GM23338 (cell line): ENCODE results near the gene CD79A.

Source experiments
- CREB1 ChIP-seq: fragments of 250-450 bp; sonication (Bioruptor Pico); IDR thresholded peaks from 2 replicates; pipeline ENCODE4 v1.5.0; 2020; ENCODE audit warnings: low read depth, mild to moderate bottlenecking, moderate library complexity
- EZH2 ChIP-seq: fragments of 200-600 bp; sonication (generic); IDR thresholded peaks from one replicate; pipeline ENCODE4 v1.8.0; 2017; ENCODE audit warnings: antibody characterized with exemption, mild to moderate bottlenecking, low read depth; ENCODE audit not compliant: unreplicated experiment
- POLR2AphosphoS5 ChIP-seq: IDR thresholded peaks from 2 replicates; pipeline ENCODE4 v1.6.1; 2016; ENCODE audit warnings: antibody characterized with exemption, low read depth
- TF ChIP-seq, protein P1 (sequence below), 2 experiments: fragments of 200-600 bp in 1 of 2; sonication (generic) in 1 of 2; conservative IDR thresholded peaks; 2 replicates each; pipeline versions ENCODE4 v1.5.1 to v1.6.1; 2016 to 2017; ENCODE audit warnings: antibody characterized with exemption in 2 of 2, low read depth in 2 of 2, mild to moderate bottlenecking in 2 of 2, moderate library complexity in 1 of 2
- TF ChIP-seq, protein P2 (sequence below): IDR thresholded peaks from one replicate; pipeline ENCODE4 v1.6.1; 2018; ENCODE audit warnings: antibody characterized with exemption; ENCODE audit not compliant: unreplicated experiment

DNA sequence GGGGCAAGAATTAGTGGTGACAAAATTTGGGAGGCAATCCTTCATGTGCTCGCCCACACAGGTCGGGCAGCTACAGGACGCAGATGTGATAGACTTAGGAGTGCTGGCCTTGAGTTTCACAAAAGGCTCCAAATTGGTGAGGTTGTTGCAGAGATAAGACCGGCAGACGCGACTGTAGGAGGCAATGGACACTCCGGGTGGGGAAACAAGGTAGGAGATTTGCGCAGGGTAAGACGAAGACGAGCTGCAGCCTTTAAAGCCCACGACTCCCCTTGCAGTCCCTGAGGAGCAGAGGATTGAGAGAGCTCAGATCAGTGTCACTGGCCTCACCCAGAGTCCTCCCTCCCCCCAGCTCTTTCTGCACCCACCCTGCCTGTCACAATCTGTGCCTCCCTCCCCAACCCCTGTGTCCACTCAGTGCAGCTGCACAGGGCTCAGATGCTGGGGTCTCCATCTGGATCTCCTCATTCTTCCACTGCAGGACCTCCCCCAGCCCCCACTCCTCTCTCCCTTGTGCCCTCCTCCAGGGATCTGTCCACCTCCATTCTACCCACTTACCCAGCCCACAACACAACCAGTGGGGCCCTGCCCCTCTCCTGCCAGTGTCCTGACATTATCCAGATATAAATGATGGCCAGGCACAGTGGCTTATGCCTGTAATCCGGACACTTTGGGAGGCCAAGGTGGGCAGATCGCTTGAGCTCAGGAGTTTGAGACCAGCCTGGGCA, 38.9 kb upstream of the CD79A start:
- TF ChIP-seq, protein P1, sequence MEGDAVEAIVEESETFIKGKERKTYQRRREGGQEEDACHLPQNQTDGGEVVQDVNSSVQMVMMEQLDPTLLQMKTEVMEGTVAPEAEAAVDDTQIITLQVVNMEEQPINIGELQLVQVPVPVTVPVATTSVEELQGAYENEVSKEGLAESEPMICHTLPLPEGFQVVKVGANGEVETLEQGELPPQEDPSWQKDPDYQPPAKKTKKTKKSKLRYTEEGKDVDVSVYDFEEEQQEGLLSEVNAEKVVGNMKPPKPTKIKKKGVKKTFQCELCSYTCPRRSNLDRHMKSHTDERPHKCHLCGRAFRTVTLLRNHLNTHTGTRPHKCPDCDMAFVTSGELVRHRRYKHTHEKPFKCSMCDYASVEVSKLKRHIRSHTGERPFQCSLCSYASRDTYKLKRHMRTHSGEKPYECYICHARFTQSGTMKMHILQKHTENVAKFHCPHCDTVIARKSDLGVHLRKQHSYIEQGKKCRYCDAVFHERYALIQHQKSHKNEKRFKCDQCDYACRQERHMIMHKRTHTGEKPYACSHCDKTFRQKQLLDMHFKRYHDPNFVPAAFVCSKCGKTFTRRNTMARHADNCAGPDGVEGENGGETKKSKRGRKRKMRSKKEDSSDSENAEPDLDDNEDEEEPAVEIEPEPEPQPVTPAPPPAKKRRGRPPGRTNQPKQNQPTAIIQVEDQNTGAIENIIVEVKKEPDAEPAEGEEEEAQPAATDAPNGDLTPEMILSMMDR (conservative IDR thresholded peaks at IDR 0.05; ENCODE audit: low read depth in 2 of 2) = no peak
- TF ChIP-seq, protein P2, sequence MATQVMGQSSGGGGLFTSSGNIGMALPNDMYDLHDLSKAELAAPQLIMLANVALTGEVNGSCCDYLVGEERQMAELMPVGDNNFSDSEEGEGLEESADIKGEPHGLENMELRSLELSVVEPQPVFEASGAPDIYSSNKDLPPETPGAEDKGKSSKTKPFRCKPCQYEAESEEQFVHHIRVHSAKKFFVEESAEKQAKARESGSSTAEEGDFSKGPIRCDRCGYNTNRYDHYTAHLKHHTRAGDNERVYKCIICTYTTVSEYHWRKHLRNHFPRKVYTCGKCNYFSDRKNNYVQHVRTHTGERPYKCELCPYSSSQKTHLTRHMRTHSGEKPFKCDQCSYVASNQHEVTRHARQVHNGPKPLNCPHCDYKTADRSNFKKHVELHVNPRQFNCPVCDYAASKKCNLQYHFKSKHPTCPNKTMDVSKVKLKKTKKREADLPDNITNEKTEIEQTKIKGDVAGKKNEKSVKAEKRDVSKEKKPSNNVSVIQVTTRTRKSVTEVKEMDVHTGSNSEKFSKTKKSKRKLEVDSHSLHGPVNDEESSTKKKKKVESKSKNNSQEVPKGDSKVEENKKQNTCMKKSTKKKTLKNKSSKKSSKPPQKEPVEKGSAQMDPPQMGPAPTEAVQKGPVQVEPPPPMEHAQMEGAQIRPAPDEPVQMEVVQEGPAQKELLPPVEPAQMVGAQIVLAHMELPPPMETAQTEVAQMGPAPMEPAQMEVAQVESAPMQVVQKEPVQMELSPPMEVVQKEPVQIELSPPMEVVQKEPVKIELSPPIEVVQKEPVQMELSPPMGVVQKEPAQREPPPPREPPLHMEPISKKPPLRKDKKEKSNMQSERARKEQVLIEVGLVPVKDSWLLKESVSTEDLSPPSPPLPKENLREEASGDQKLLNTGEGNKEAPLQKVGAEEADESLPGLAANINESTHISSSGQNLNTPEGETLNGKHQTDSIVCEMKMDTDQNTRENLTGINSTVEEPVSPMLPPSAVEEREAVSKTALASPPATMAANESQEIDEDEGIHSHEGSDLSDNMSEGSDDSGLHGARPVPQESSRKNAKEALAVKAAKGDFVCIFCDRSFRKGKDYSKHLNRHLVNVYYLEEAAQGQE = no peak
- no peak for TF ChIP-seq POLR2AphosphoS5
- no peak for TF ChIP-seq EZH2
- no peak for TF ChIP-seq CREB1
